ENCODE data around the gene S100A10. TPM values are rescaled to one million over a fixed set of nuclear protein-coding genes. Genes with fewer than 3 reads are reported as not detected.

S100A10 gene
- total RNA-seq, 1 donor from 2014 or later = 219 TPM

GRCh38 chr1:152029144-152029928 lies 35.7 kb upstream of the S100A10 start:
- H3K27me3 Mint-ChIP-seq (ENCODE audit: low read depth) = no peaks in the 10 kb centered on the region
- no peak for DNase-seq (ENCODE audit: low spot score in 2 of 2, unreplicated experiment in 2 of 2)
- H3K36me3 Mint-ChIP-seq = peaks cover 21% of the 10 kb centered on the region
- no peak overlapping the region for H3K27ac Mint-ChIP-seq
- H3K9me3 Mint-ChIP-seq = peaks cover 3% of the 10 kb centered on the region
- peaks cover 19% of the 10 kb centered on the region for H3K4me1 Mint-ChIP-seq
- H3K4me3 Mint-ChIP-seq = no peak overlapping the region
- TF ChIP-seq CTCF (IDR thresholded peaks at IDR 0.05; ENCODE audit: unreplicated experiment) = no peak

DNA sequence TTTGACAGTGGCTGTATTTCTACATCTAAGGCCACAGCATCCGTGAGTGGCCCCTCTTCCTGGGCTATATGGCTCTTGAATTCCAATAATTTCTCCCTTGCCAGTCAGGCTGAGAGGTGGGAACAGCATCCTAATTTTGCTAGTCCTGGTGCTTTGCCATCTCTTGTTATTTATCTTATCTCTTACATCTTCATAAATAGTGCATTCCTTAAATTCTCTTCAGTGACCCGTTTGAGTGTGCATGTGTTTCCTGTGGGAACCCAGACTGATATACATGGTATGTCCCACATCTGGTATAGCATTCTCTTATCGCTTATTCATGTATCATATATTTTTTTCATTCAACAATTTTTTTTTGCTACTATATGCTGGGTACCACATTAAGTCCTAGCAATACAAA lies 33.2 kb upstream of the S100A10 start:
- no peak for DNase-seq (ENCODE audit: low spot score in 2 of 2, unreplicated experiment in 2 of 2)
- Mint-ChIP-seq H3K27ac (no peak overlapping the region), H3K27me3 (ENCODE audit: low read depth) (no peaks in the 10 kb centered on the region), H3K4me1 (peaks cover 22% of the 10 kb centered on the region), H3K4me3 (no peak overlapping the region), H3K9me3 (peaks cover 3% of the 10 kb centered on the region), H3K36me3 (peaks cover 15% of the 10 kb centered on the region)
- no peak for TF ChIP-seq CTCF (IDR thresholded peaks at IDR 0.05; ENCODE audit: unreplicated experiment)

DNA sequence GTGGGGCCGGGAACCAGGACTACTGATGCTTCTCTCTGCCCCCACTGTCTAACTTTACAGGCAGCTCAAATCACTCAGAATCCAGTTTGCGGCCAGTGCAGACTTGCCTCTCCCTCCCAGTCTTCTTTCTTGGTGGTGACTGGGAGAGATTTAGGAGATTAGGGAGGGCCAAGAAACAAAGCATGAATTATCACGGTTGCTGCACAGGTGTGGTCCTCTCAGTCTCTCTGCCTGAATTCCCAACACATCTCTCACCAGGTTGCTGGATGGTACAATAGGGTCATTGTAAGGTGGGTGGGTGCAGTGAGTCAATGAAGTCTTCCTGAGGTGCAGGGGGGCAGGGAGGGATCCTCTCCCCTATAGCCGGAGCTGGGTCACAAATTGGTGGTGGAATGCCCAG lies 30.6 kb upstream of the S100A10 start:
- Mint-ChIP-seq H3K27me3 (ENCODE audit: low read depth) (no peaks in the 10 kb centered on the region), H3K36me3 (peaks cover under 1% of the 10 kb centered on the region), H3K9me3 (peaks cover 3% of the 10 kb centered on the region), H3K4me3 (no peak overlapping the region), H3K27ac (peak overlapping the region; percentile 33), H3K4me1 (peaks cover 22% of the 10 kb centered on the region)
- no peak for DNase-seq (ENCODE audit: low spot score in 2 of 2, unreplicated experiment in 2 of 2)
- TF ChIP-seq CTCF (IDR thresholded peaks at IDR 0.05; ENCODE audit: unreplicated experiment) = no peak

- DNase-seq (ENCODE audit: low spot score in 2 of 2, unreplicated experiment in 2 of 2) = no peak
- no peak overlapping the region for H3K27ac Mint-ChIP-seq
- no peak for TF ChIP-seq CTCF (IDR thresholded peaks at IDR 0.05; ENCODE audit: unreplicated experiment)
- peaks cover 22% of the 10 kb centered on the region for H3K4me1 Mint-ChIP-seq
- H3K4me3 Mint-ChIP-seq = no peak overlapping the region
- H3K36me3 Mint-ChIP-seq = no peaks in the 10 kb centered on the region
- no peaks in the 10 kb centered on the region for H3K27me3 Mint-ChIP-seq (ENCODE audit: low read depth)
- H3K9me3 Mint-ChIP-seq = no peaks in the 10 kb centered on the region
Measured at GRCh38 chr1:152023221-152023620, 29.6 kb upstream of the S100A10 start.

GRCh38 chr1:152022474-152022873 lies 28.8 kb upstream of the S100A10 start:
- Mint-ChIP-seq H3K36me3 (no peaks in the 10 kb centered on the region), H3K4me3 (no peak overlapping the region), H3K27ac (no peak overlapping the region), H3K4me1 (peaks cover 22% of the 10 kb centered on the region), H3K9me3 (no peaks in the 10 kb centered on the region), H3K27me3 (ENCODE audit: low read depth) (no peaks in the 10 kb centered on the region)
- no peak for DNase-seq (ENCODE audit: low spot score in 2 of 2, unreplicated experiment in 2 of 2)
- no peak for TF ChIP-seq CTCF (IDR thresholded peaks at IDR 0.05; ENCODE audit: unreplicated experiment)
